HG03571 (cell line): ENCODE measurements around the gene NPHS1.
"Not testable (repeated sequence)": the region's sequence is repeated elsewhere in the genome, so short reads cannot be mapped to it uniquely, and the experiment has no call there.

Experiments used
- ATAC-seq: cut with Tn5 transposase; IDR thresholded peaks from one replicate; pipeline ENCODE4 v1.9.1; 2021; ENCODE audit not compliant: unreplicated experiment

The NPHS1 gene

DNA sequence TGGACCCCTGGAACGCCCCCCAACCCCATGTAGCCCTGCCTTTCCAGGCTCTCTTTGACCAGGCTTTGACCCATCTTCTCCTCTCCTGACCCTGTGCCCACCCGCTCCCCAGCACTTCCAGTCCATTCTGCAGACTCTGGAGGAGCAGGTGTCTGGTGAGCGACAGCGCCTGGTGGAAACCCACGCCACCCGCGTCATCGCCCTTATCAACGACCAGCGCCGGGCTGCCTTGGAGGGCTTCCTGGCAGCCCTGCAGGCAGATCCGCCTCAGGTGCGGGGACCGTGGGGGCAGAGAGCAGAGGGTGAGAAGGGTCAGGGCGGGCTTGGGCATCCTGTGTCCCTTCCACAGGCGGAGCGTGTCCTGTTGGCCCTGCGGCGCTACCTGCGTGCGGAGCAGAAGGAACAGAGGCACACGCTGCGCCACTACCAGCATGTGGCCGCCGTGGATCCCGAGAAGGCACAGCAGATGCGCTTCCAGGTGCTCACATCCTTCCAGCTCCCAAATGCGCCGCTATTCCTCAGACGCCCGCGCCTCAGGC lies 22.2 kb upstream of the NPHS1 start:
- ATAC-seq = no peak

DNA sequence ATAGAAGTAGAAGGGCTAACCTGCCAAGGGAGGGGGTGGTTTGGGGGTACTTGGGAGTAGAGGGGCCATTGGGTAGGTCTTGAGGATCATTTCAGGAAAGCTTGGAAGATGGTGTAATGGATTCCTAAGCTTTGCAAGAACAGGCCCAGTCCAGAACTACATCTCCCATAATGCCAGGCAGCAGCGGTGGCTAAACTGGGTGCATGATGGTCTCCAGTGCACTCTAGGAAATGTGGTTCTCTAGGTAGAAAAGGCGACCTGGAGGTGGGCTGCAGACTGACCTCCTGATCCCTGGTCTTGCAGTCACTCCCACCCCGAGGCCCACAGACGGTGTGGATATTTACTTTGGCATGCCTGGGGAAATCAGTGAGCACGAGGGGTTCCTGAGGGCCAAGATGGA lies 19.9 kb upstream of the NPHS1 start:
- ATAC-seq = no peak

DNA sequence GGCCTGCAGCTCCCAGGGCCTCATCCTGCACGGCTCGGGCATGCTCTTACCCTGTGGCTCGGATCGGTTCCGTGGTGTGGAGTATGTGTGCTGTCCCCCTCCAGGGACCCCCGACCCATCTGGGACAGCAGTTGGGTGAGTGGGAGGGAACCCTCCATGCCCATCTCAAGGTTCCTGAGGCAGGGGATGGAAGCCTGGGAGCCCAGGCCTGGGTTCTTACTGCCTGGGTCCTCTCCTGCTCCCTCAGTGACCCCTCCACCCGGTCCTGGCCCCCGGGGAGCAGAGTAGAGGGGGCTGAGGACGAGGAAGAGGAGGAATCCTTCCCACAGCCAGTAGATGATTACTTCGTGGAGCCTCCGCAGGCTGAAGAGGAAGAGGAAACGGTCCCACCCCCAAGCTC lies 19.3 kb upstream of the NPHS1 start:
- ATAC-seq = no peak

DNA sequence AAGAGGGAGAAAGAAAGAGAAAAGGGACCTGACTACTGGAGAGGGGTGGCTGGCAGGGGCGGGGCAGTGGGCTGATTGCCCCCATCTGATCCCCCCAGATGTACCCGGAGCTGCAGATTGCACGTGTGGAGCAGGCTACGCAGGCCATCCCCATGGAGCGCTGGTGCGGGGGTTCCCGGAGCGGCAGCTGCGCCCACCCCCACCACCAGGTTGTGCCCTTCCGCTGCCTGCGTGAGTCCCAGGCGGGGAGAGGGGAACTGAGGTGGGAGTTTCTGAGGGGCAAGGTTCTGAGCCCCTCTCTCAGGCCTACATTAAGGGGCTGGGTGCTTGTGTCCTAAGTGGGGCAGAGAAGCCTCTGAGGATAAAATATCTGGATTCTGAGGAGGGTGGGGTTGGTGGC lies 18.5 kb upstream of the NPHS1 start:
- no peak for ATAC-seq

DNA sequence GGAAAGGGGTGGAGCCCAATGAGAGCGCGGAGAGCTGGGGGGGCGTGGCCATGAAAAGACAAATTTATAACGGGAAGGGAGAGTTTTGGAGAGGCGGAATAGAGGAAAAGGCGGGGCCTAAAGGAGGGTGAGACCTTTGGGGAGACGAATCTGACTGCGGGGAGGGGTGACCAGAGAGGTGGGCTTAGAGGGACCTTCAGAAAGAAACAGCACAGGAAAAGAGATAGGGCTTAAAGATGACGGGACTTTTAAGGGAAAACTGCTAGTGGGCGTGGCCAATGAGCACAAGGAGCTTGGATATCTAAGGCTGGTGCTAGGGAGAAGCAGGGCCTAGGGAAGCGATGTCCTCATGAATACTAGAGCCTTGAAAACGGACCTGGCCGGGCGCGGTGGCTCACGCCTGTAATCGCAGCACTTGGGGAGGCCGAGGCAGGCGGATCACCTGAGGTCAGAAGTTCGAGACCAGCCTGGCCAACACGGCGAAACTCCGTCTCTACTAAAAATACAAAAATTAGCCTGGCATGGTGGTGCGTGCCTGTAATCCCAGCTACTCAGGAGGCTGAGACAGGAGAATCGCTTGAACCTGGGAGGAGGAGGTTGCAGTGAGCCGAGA lies 17.9 kb upstream of the NPHS1 start:
- not testable (repeated sequence) for ATAC-seq

DNA sequence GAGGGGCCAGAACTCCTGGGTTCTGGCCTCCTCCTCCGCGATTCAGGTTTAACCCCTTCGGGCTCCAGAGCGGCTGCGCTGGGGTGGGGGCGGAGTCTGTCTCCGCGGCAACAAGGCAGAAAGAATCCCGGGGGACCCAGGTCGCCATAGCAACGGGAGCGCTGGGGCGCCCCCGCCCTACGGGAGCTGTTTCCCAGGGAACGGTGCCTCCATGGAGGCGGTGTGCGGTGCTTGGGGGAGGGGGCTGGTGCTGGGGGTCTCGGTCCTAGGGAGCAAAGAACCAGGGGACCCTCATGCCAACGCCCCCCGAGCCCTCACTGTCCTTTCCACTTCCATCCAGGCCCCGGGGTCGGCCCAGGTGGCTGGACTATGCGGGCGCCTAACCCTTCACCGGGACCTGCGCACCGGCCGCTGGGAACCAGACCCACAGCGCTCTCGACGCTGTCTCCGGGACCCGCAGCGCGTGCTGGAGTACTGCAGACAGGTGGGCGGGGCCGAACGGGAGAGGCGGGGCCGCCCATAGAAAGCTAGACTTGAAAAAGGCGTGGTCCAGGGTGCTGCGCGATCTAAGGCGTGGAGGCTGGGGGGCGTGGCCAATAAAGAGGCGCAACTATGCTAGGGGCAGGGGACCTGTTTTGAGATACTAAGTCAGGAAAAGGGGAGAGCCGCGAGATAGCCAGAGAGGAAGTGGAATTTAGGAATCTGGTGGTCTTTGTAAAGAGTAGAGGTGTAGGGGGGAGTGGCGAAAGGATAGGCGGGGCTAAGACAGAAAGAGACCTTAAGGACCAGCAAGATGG lies 17.2 kb upstream of the NPHS1 start:
- peak; percentile 54 for ATAC-seq

DNA sequence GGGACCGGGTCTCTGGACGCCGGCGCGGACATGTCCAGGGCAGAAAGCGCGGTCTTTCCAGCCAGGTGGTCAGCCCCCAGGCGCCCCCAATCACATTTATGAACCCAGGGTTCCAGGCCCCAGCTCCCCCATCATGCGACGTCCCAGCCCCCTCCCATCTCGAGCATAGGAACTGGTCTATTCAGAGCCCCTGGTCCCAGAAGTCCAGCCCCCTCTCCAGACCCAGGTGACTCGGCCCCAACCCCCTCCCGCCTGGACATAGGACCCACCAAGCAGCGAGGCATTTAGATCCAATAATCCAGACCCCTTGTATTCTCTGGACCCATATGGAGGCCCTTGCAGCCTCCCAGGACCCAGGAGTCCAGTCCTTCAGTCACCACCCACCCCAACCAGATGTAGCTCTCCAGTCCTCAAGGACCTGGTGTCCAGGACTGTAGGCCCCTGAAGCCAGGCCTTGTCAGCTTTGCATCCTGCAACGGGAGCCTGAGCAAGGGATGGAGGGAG lies 16.6 kb upstream of the NPHS1 start:
- no peak for ATAC-seq

DNA sequence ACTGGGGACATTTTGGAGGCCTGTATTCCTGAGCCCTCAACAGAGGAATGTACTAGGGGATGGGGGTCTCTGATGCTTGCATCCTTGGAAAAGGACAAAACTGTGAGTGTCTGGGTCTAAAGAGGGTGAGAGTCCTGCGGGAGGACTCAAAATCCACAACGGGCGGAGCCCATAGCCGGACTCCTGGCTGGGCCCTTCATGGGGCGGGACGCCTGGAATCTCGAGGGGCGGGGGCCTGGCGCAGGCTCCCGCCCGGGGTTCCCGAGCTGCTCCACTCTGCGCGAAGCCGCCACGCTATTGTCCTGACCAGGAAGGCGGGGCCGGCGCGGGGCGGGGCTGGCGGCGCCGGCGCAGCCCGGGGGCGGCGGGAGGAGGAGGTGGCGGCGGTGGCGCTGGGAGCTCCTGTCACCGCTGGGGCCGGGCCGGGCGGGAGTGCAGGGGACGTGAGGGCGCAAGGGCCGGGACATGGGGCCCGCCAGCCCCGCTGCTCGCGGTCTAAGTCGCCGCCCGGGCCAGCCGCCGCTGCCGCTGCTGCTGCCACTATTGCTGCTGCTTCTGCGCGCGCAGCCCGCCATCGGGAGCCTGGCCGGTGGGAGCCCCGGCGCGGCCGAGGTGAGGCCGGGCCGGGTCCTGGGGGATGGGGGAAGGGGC lies 16.0 kb upstream of the NPHS1 start, which contains the start of gene APLP1:
TSS of gene APLP1 (plus strand) at position 403 of the 651 bp plus-strand sequence. CDS start at position 466, 63 bp downstream.
- no peak for ATAC-seq

DNA sequence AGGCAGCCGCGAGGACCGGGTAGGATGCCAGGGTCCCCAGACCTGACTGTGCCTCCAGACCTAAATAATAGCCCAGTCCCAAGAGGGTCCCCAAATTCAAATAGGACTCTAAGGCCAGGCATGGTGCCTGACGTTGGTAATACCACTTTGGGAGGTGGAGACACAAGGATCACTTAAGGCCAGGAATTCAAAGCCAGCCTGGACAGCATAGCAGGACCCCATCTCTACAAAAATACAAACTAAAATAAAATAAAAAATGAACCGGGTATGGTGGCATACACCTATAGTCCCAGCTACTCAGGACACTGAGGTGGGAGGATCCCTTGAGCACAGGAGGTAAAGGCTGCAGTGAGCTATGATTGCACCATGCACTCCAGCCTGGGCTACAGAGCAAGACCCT lies 10.7 kb upstream of the NPHS1 start:
- ATAC-seq = no peak

DNA sequence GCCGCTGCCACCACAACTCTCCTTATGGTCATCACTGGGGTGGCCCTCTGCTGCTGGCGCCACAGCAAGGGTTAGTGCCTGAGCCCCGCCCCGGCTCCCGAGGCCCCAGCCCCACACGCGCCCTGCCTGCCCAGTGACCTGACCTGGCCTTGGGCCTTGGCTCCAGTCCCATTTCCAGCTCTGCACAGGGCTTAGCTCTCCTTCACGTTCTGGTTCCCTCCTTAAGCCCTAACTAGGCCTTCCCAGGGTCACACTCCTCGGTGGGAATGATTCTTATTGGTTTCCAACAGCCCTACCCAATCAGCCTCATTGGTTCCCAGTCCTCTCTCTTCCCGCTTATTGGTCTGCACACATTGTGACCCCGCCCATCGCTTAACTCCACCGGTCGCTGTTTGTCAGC lies 10.2 kb upstream of the NPHS1 start:
- ATAC-seq = no peak

DNA sequence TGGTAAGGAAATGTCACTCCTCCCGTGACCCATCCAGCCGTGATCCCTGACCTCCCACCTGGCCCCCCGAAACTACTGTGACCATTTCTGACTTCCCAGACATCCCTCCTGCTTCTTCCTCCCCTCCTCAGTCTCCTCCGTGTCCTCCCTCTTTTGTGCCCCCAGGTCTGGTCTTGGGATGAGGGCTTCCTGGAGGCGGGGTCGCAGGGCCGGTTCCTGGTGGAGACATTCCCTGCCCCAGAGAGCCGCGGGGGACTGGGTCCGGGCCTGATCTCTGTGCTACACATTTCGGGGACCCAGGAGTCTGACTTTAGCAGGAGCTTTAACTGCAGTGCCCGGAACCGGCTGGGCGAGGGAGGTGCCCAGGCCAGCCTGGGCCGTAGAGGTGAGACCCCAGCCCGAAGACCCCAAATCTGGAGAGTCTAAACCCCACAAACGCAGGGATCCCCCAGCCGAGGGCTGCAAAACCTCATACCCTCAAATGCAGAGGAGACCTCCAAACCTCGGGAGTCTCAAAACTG lies 9.4 kb upstream of the NPHS1 start:
- ATAC-seq = no peak

DNA sequence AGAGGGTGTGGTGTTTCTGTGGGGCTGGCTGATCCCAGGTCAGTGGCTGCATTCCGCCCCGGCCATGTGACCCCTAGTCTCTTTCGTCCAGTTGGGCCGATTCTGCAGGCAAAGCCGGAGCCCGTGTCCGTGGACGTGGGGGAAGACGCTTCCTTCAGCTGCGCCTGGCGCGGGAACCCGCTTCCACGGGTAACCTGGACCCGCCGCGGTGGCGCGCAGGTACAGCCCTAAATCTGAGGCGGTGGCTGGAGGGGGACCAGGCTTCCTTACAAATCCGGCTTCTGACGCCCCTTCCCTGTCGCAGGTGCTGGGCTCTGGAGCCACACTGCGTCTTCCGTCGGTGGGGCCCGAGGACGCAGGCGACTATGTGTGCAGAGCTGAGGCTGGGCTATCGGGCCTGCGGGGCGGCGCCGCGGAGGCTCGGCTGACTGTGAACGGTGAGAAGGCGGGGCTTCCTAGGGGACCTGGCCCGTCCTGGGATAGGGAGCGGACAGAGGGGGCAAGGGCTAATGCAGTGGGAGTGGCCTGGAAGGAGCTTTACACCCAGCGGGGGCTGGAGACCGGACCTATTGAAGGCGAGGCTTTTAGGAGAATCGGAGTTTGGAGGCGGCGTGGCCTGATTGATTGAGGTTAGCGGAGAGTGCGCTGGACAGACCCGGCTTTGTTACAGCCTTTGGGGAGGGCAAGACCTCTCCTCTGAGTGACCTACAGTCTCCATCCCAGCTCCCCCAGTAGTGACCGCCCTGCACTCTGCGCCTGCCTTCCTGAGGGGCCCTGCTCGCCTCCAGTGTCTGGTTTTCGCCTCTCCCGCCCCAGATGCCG lies 8.7 kb upstream of the NPHS1 start:
- no peak for ATAC-seq

DNA sequence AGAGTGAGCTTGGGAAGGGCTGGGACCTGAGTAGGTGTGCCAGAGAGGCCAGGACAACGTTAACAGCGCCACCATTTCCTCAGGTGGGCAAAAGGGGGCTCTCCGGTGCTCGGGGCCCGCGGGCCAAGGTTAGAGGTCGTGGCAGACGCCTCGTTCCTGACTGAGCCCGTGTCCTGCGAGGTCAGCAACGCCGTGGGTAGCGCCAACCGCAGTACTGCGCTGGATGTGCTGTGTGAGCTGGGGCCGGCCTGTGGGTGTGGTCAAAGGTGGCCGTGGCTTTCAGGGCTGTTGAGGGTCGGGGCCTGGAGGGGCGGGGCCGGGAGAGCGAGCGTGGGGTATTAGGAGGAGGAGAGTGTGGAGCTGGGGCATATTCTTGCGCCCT lies 8.1 kb upstream of the NPHS1 start:
- no peak for ATAC-seq

DNA sequence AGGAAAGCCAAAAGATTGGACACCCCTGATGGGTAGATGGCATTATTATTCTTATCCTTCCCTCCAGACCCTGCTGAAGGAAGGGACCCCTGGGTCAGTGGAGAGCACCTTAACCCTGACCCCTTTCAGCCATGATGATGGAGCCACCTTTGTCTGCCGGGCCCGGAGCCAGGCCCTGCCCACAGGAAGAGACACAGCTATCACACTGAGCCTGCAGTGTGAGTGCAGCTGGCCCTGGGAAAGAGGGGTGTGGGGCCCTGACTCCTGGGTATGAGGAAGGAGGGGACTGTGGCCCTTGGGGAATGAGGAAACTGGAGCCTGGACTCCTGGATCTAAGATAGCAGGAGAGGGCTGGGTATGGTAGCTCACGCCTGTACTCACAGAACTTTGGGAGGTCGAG lies 7.1 kb upstream of the NPHS1 start:
- no peak for ATAC-seq

DNA sequence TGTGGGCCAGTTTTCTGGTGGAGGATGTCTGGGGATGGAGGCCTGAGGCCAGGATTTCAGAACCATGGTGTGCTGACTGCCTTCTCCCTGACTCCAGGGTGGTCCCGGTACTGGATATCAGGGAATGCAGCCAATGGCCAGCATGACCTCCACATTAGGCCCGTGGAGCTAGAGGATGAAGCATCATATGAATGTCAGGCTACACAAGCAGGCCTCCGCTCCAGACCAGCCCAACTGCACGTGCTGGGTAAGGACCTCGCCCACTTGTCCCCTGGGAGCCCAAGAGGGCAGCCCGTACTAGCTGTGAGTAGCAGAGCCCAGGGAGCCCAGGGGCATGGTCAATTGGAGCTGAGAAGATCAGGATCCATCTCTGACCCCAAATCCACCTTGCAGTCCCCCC lies 6.0 kb upstream of the NPHS1 start:
- ATAC-seq = no peak

DNA sequence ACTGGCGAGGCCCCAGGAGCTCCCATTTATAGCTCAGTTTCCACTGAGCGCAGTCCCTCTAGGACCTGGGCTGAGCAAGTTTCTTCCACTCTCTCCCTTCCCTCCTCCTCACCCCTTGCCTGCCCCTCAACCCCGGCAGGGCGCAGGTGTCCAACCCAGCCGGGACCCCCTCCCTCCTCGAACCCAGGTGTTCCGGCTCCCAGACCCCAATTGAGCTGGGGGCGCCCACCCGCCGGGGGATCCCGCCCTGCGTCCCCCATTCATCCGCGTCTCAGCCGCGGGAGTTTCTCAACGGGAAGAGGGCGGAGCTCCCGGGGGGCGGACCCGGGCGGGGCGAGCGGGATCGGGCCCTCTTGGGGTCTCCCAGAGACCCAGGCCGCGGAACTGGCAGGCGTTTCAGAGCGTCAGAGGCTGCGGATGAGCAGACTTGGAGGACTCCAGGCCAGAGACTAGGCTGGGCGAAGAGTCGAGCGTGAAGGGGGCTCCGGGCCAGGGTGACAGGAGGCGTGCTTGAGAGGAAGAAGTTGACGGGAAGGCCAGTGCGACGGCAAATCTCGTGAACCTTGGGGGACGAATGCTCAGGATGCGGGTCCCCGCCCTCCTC lies 4.3 kb upstream of the NPHS1 start, which contains the start of gene KIRREL2:
TSS of gene KIRREL2 (plus strand) at position 366 of the 604 bp plus-strand sequence. CDS start at position 575, 209 bp downstream.
- ATAC-seq = no peak

DNA sequence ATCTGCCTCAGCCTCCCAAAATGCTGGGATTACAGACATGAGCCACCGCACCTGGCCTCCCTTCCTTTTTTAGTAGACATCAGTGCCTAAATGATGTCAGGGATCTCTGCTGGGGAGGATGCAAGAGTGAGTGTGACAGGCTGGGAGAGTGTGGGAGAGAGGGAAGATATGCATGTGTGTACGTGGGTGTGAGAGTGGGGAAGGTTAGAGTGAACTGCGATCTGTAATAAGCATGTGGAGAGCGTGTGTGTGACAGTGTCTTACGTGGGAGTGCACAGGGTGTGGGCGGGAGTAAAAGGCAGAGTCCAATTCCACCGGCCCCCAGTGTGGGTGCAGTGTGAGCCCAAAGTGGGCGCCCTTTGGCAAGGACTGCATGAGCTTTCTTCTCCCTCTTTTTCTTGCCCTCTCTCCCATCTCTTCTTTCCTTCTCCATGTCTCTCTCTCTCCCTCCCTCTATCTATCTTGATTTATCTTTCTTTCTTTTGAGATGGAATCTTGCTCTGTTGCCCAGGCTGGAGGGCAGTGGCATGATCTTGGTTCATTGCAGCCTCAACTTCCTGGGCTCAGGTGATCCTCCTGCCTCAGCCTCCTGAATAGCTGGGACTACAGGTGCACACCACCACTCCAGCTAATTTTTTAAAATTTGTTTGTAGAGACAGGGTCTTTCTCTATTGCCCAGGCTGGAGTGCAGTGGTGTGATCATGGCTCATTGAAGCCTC lies 893 bp upstream of the NPHS1 start:
- no peak for ATAC-seq

DNA sequence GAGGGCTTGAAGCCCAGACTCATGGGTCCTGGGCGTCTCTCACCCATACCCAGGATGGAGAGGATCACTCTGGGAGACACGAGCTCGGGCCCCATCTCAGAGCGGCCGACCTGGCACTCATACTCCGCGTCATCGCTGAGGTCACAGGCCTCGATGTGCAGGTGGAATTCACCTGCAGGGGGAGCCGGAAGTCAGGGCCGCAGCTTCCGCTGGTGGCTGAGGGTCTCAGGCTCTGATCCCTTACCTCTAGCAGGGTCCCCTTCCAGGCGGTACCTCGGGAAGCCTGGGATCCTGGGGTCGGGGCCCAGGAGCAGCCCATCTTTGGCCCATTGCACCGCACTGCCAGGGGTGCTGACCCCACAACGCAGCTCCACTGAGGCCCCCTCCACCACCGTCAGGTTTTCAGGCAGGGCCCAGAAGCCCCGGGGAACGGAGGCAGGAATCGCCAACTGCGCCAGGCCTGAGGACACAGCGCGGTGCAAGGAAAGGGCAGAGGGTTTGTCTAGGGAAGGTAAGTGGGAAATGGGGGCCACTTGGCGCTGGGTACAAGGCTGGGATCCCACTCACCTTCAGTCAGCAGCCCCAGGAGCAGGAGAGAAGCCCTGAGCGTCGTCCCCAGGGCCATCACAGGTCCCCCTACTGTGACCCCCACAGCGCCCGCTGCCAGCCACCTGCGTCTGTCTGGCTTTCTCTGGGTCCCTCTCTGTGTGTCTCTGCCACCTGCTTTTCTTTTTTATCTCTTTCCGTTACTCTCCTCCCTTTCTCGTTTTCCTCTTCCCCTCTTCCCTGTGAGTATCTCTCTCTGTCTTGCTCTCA lies 883 bp downstream of the NPHS1 start:
- no peak for ATAC-seq
